HepG2 (cell line): ENCODE data around the gene IL1RL1. TPM values are rescaled to one million over a fixed set of nuclear protein-coding genes. Genes with fewer than 3 reads are reported as not detected.

Experiments used
- ATAC-seq: fragments of 200-7000 bp; cut with Tn5 transposase; 3 replicates; pipeline ENCODE4 v1.9.1; 2020; ENCODE audit warnings: mild to moderate bottlenecking, moderate library complexity
- BruUV-seq: library from RNA; stranded (reverse); fragments of 400-500 nt; replicated peaks from 2 replicates; lab custom pipeline; 2021; lab: Mats Ljungman, UMichigan
- CTCF ChIA-PET: fragments of 300-600 bp; formaldehyde crosslinking; extraction: SDS; loops from one replicate; lab custom pipeline; 2021; ENCODE audit warnings: low total read pairs, inconsistent platforms, low intra/inter-chr PET ratio; lab: Yijun Ruan, JAX
- POLR2A ChIA-PET: fragments of 350-600 bp; sonication (Branson Sonifier 250); formaldehyde crosslinking; loops from one replicate; lab custom pipeline; 2020; ENCODE audit warnings: antibody characterized with exemption, inconsistent platforms; lab: Yijun Ruan, JAX
- DNase-seq: peaks from one replicate; pipeline ENCODE4 v3.0.0-alpha.2; 2015; ENCODE audit warnings: low spot score
- FAIRE-seq: peaks from 3 replicates; lab custom pipeline; 2011; peaks lifted over from hg19 to GRCh38; lab: Jason Lieb, UNC
- H2AFZ ChIP-seq: one replicate; pipeline ENCODE4 v1.6.1; 2011; ENCODE audit warnings: low read length, inconsistent platforms
- H3K27ac ChIP-seq: fragments of 300-600 bp; 3 replicates; pipeline ENCODE4 v1.8.0; 2011; ENCODE audit warnings: mixed run types, mild to moderate bottlenecking, mixed read lengths, low read length, inconsistent platforms; ENCODE audit not compliant: insufficient read depth; ENCODE audit errors: extremely low read length
- H3K27me3 ChIP-seq, 2 experiments: fragments of 200-600 bp in 1 of 2; 2 replicates in 1 of 2; 3 replicates in 1 of 2; pipeline versions ENCODE4 v1.6.0 to v1.8.0; 2011; ENCODE audit warnings: low read length in 2 of 2, mild to moderate bottlenecking in 2 of 2, moderate library complexity in 2 of 2, inconsistent platforms in 1 of 2; ENCODE audit not compliant: insufficient read depth in 2 of 2, control insufficient read depth in 1 of 2
- H3K36me3 ChIP-seq, 2 experiments: fragments of 200-600 bp in 1 of 2; replicated peaks in 1 of 2; 2 replicates in 1 of 2; 3 replicates in 1 of 2; pipeline versions ENCODE4 v1.5.1 to v1.8.0; 2011; ENCODE audit warnings: low read length in 2 of 2, inconsistent platforms in 1 of 2; ENCODE audit not compliant: insufficient read depth in 2 of 2, control insufficient read depth in 1 of 2
- H3K4me1 ChIP-seq: 2 replicates; pipeline ENCODE4 v1.5.1; 2012; ENCODE audit warnings: low read length, inconsistent platforms; ENCODE audit not compliant: insufficient read depth
- H3K4me2 ChIP-seq: 2 replicates; pipeline ENCODE4 v1.6.0; 2011; ENCODE audit warnings: low read depth, low read length, inconsistent platforms
- H3K4me3 ChIP-seq, 3 experiments: fragments of 200-600 bp in 1 of 3; sonication (generic), shearing (Covaris generic) in 1 of 3; replicated peaks in 1 of 3; 2 replicates each; pipeline ENCODE4 v1.5.1; 2011 to 2016; ENCODE audit warnings: low read length in 3 of 3, inconsistent platforms in 2 of 3, low read depth in 2 of 3, mild to moderate bottlenecking in 2 of 3, control low read depth in 1 of 3, mixed read lengths in 1 of 3; ENCODE audit not compliant: insufficient read depth in 1 of 3
- H3K79me2 ChIP-seq: one replicate; pipeline ENCODE4 v1.6.1; 2011; ENCODE audit warnings: low read length, inconsistent platforms; ENCODE audit not compliant: insufficient read depth
- H3K9ac ChIP-seq: 2 replicates; pipeline ENCODE4 v1.6.0; 2011; ENCODE audit warnings: mild to moderate bottlenecking, low read depth, low read length, inconsistent platforms; ENCODE audit not compliant: insufficient read depth
- H3K9me3 ChIP-seq: 2 replicates; pipeline ENCODE4 v1.5.1; 2012; ENCODE audit warnings: mild to moderate bottlenecking, low read length
- H4K20me1 ChIP-seq: 2 replicates; pipeline ENCODE4 v1.6.0; 2011; ENCODE audit warnings: inconsistent platforms, mild to moderate bottlenecking, low read length, moderate library complexity; ENCODE audit not compliant: insufficient read depth
- ARNT2 ChIP-seq: sonication (generic); formaldehyde crosslinking; IDR thresholded peaks from 2 replicates; pipeline ENCODE4 v1.8.0; 2022; ENCODE audit warnings: mild to moderate bottlenecking, low read depth, missing genetic modification reagents, moderate library complexity
- IKZF4 ChIP-seq: sonication (generic); formaldehyde crosslinking; IDR thresholded peaks from 2 replicates; pipeline ENCODE4 v1.5.1; 2020; ENCODE audit warnings: borderline replicate concordance, mild to moderate bottlenecking, low read depth, missing genetic modification reagents; ENCODE audit errors: not compliant biosample characterization
- PHF20 ChIP-seq: sonication (generic); formaldehyde crosslinking; IDR thresholded peaks from 2 replicates; pipeline ENCODE4 v1.5.0; 2020; ENCODE audit warnings: mild to moderate bottlenecking, missing genetic modification reagents
- ZIK1 ChIP-seq: sonication (generic); formaldehyde crosslinking; IDR thresholded peaks from 2 replicates; pipeline ENCODE4 v1.5.0; 2020; ENCODE audit warnings: mild to moderate bottlenecking, low read depth, missing genetic modification reagents, borderline replicate concordance
- ZNF253 ChIP-seq: sonication (generic); formaldehyde crosslinking; IDR thresholded peaks from 2 replicates; pipeline ENCODE4 v1.8.0; 2022; ENCODE audit warnings: mild to moderate bottlenecking, missing genetic modification reagents, borderline replicate concordance
- ZNF34 ChIP-seq: sonication (generic); formaldehyde crosslinking; IDR thresholded peaks from 2 replicates; pipeline ENCODE4 v1.4.0; 2020; ENCODE audit warnings: mild to moderate bottlenecking, missing genetic modification reagents, borderline replicate concordance
- WGBS: methylation state at CpG from one replicate; pipeline ENCODE4 v1.1.6; 2017; ENCODE audit warnings: low lambda C conversion rate; 5-methylcytosine and 5-hydroxymethylcytosine counted together
- in situ Hi-C: cut with HindIII; loops from 2 replicates; pipeline ENCODE4 v1.10.0; 2017; ENCODE audit warnings: low pct_unique_long_range_greater_than_20kb; ENCODE audit not compliant: extremely low pct_ligation_motif_present
- intact Hi-C: fragments of 100-400 bp; cut with micrococcal nuclease; formaldehyde crosslinking; loops from one replicate; pipeline ENCODE4 v1.10.0; 2022; ENCODE audit not compliant: unreplicated experiment
- polyA plus RNA-seq, 8 experiments: library from polyadenylated mRNA; depleted of rRNA in 3 of 8; stranded (reverse) in 7 of 8; unstranded in 1 of 8; fragments of >200 nt; fragmentation: Illumina TruSeq in 4 of 8; extraction: Trizol in 4 of 8; gene quantifications; 2 replicates each; pipeline versions ENCODE4 v1.2.1 to v1.2.3, GENCODE V29; 2011 to 2016; ENCODE audit warnings: low read depth in 4 of 8, missing spikeins in 1 of 8, mixed read lengths in 1 of 8; ENCODE audit not compliant: insufficient read depth in 1 of 8
- total RNA-seq, 5 experiments: library from RNA; depleted of rRNA; stranded (reverse); fragments of >200 nt; fragmentation: Illumina TruSeq; extraction: Trizol; gene quantifications; 2 replicates each; pipeline ENCODE4 v1.2.3, GENCODE V29; 2016; ENCODE audit warnings: low read depth in 1 of 5
- TF ChIP-seq, protein P1 (sequence below): sonication (generic); formaldehyde crosslinking; IDR thresholded peaks from 2 replicates; pipeline ENCODE4 v1.4.0; 2020; ENCODE audit warnings: missing genetic modification reagents

The IL1RL1 gene
- total and polyA plus RNA-seq, 2 of the 13 experiments (the other 11 are each of a cell fraction or from before 2014, with no cell fraction given), result 0.02 to 0.03 TPM

DNA sequence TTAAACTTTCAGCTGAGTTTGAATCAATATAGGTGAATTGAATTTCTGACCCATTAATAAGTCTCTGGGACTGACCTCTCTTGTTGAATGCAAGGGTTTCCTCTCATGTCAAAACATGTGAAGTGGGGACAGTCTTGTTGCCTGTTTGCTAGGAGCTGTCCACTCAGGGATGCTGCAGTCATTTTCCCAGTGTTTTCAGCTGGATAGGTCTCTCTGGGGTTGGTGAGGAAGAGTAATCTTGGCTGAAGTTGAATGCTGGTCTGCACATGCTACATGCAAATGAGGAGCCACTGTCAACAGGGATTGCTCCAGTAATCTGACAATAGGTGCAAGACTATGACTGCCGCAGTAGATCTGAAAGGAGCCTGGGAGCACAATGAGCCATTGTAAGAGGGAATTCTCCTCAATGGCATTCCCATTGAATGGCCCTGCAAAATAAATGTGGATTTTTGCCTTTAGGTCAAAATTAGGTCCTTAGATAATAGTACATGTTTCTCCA lies 34.1 kb upstream of the IL1RL1 start:
- no peaks in the 10 kb centered on the region for H4K20me1 ChIP-seq
- ChIA-PET CTCF (no interaction called here), POLR2A (no interaction called here)
- ATAC-seq, result no peak
- no peak overlapping the region for H3K4me3 ChIP-seq
- no peak overlapping the region for H3K9ac ChIP-seq
- FAIRE-seq, result no peak
- 0% methylated on average over 1 of the region's 1 CpG for WGBS
- peaks cover 0 to 10% of the 10 kb centered on the region in 2 experiments; a peak in 1 of 5 replicates for H3K27me3 ChIP-seq
- no peaks in the 10 kb centered on the region for H3K36me3 ChIP-seq
- H2AFZ ChIP-seq, result no peak overlapping the region
- no TSS peak for BruUV-seq
- H3K79me2 ChIP-seq, result no peaks in the 10 kb centered on the region
- no peaks in the 10 kb centered on the region for H3K4me1 ChIP-seq
- H3K9me3 ChIP-seq, result no peaks in the 10 kb centered on the region
- TF ChIP-seq IKZF4 (CRISPR knock-in tag), result no peak
- TF ChIP-seq ZIK1 (CRISPR knock-in tag), result no peak
- no peak overlapping the region for H3K4me2 ChIP-seq
- no peak for DNase-seq
- H3K27ac ChIP-seq, result no peak overlapping the region
- intact Hi-C loops (no loop called here), in situ Hi-C loops (no loop called here)

DNA sequence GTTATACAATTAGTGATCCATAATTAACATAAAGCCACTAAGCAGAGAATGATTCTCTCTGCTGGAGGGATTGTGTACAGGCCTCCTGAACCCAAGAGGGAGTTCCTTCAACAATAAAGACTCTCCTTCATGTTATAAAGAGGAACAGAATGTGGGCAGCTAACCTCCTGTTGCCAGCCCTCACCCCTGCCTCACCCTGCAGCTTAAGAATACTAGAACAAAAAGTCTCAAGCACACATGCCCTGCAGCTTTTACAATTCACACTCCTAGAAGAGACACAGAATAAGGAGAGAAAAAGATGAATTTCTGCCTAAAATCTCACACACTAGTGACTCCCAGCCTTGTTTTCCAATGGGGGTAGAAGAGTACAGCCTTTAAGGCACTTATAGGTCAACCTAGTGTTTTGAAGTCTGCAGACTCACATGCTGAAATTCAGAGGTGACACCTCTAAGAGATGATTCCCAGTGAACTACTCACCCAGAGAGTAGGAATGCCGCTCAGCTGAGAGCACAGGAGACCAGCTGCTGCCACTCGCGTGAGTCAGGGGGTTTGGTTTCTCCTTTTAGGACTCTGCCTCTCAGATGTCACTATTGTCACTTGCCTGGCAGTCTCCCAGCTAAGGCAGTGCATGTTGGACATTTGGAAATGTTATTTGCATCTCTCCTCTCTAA lies 32.5 kb upstream of the IL1RL1 start:
- Histone ChIP-seq H3K36me3 (no peaks in the 10 kb centered on the region), H3K27me3 (peaks cover 0 to 10% of the 10 kb centered on the region in 2 experiments; a peak in 1 of 5 replicates), H3K4me2 (no peak overlapping the region), H3K9ac (no peak overlapping the region), H3K9me3 (no peaks in the 10 kb centered on the region), H3K4me3 (no peak overlapping the region), H4K20me1 (no peaks in the 10 kb centered on the region), H3K27ac (no peak overlapping the region), H3K79me2 (no peaks in the 10 kb centered on the region), H2AFZ (no peak overlapping the region), H3K4me1 (no peaks in the 10 kb centered on the region)
- DNase-seq (no peak), ATAC-seq (no peak), FAIRE-seq (no peak)
- intact Hi-C loops, result no loop called here
- POLR2A ChIA-PET, result no interaction called here
- no TSS peak for BruUV-seq
- in situ Hi-C loops, result no loop called here
- 19% methylated on average over 3 of the region's 3 CpGs for WGBS
- CTCF ChIA-PET, result no interaction called here
- TF ChIP-seq ARNT2 (CRISPR knock-in tag) (no peak), ZNF34 (CRISPR knock-in tag) (no peak), PHF20 (CRISPR knock-in tag) (no peak), ZNF253 (CRISPR knock-in tag) (no peak)
- TF ChIP-seq, protein P1, sequence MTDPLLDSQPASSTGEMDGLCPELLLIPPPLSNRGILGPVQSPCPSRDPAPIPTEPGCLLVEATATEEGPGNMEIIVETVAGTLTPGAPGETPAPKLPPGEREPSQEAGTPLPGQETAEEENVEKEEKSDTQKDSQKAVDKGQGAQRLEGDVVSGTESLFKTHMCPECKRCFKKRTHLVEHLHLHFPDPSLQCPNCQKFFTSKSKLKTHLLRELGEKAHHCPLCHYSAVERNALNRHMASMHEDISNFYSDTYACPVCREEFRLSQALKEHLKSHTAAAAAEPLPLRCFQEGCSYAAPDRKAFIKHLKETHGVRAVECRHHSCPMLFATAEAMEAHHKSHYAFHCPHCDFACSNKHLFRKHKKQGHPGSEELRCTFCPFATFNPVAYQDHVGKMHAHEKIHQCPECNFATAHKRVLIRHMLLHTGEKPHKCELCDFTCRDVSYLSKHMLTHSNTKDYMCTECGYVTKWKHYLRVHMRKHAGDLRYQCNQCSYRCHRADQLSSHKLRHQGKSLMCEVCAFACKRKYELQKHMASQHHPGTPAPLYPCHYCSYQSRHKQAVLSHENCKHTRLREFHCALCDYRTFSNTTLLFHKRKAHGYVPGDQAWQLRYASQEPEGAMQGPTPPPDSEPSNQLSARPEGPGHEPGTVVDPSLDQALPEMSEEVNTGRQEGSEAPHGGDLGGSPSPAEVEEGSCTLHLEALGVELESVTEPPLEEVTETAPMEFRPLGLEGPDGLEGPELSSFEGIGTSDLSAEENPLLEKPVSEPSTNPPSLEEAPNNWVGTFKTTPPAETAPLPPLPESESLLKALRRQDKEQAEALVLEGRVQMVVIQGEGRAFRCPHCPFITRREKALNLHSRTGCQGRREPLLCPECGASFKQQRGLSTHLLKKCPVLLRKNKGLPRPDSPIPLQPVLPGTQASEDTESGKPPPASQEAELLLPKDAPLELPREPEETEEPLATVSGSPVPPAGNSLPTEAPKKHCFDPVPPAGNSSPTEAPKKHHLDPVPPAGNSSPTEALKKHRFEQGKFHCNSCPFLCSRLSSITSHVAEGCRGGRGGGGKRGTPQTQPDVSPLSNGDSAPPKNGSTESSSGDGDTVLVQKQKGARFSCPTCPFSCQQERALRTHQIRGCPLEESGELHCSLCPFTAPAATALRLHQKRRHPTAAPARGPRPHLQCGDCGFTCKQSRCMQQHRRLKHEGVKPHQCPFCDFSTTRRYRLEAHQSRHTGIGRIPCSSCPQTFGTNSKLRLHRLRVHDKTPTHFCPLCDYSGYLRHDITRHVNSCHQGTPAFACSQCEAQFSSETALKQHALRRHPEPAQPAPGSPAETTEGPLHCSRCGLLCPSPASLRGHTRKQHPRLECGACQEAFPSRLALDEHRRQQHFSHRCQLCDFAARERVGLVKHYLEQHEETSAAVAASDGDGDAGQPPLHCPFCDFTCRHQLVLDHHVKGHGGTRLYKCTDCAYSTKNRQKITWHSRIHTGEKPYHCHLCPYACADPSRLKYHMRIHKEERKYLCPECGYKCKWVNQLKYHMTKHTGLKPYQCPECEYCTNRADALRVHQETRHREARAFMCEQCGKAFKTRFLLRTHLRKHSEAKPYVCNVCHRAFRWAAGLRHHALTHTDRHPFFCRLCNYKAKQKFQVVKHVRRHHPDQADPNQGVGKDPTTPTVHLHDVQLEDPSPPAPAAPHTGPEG (CRISPR knock-in tag), result no peak
